OCI-LY1 (cell line): ENCODE data around the gene SLC16A3.

ENCODE experiments used
- H2AFZ ChIP-seq: fragments of 200-600 bp; sonication (generic), shearing (Covaris generic); 2 replicates; pipeline ENCODE4 v1.6.0; 2014; ENCODE audit warnings: antibody characterized with exemption, mild to moderate bottlenecking, low read length
- H3F3A ChIP-seq: fragments of 200-600 bp; sonication (generic), shearing (Covaris generic); 2 replicates; pipeline ENCODE4 v1.6.0; 2014; ENCODE audit warnings: mild to moderate bottlenecking, antibody characterized with exemption, low read length, moderate library complexity; ENCODE audit not compliant: insufficient read depth
- H3K27ac ChIP-seq: fragments of 200-600 bp; sonication (generic); 2 replicates; pipeline ENCODE4 v1.5.1; 2014; ENCODE audit warnings: low read length, mixed run types, mild to moderate bottlenecking, low read depth; ENCODE audit not compliant: poor library complexity, severe bottlenecking
- H3K27me3 ChIP-seq: fragments of 200-600 bp; sonication (generic); 2 replicates; pipeline ENCODE4 v1.6.0; 2014; ENCODE audit warnings: antibody characterized with exemption, mild to moderate bottlenecking, low read length, moderate library complexity; ENCODE audit not compliant: insufficient read depth
- H3K36me3 ChIP-seq: fragments of 200-600 bp; sonication (generic); 2 replicates; pipeline ENCODE4 v1.6.1; 2014; ENCODE audit warnings: mild to moderate bottlenecking, antibody characterized with exemption, low read length, moderate library complexity, mixed read lengths; ENCODE audit not compliant: insufficient read depth
- H3K4me1 ChIP-seq: fragments of 200-600 bp; sonication (generic); 2 replicates; pipeline ENCODE4 v1.5.1; 2014; ENCODE audit warnings: mild to moderate bottlenecking, low read length, moderate library complexity; ENCODE audit not compliant: insufficient read depth, severe bottlenecking
- H3K4me2 ChIP-seq: fragments of 200-600 bp; sonication (generic), shearing (Covaris generic); 2 replicates; pipeline ENCODE4 v1.6.1; 2014; ENCODE audit warnings: low read length
- H3K4me3 ChIP-seq: fragments of 200-600 bp; sonication (generic); 2 replicates; pipeline ENCODE4 v1.5.1; 2014; ENCODE audit warnings: low read length, low read depth, mild to moderate bottlenecking, mixed read lengths; ENCODE audit not compliant: poor library complexity, severe bottlenecking
- H3K79me2 ChIP-seq: fragments of 200-600 bp; shearing (Covaris generic); 2 replicates; pipeline ENCODE4 v1.6.1; 2016; ENCODE audit warnings: mixed run types, low read length, mixed read lengths; ENCODE audit not compliant: insufficient read depth
- H3K9ac ChIP-seq: fragments of 200-600 bp; sonication (generic), shearing (Covaris generic); 2 replicates; pipeline ENCODE4 v1.6.1; 2014; ENCODE audit warnings: mild to moderate bottlenecking, low read length, mixed read lengths
- H3K9me2 ChIP-seq: fragments of 200-600 bp; sonication (generic), shearing (Covaris generic); 2 replicates; pipeline ENCODE4 v1.6.1; 2014; ENCODE audit warnings: low read depth, mild to moderate bottlenecking, low read length, mixed read lengths
- H3K9me3 ChIP-seq: fragments of 200-600 bp; shearing (Covaris generic); 2 replicates; pipeline ENCODE4 v1.6.1; 2014; ENCODE audit warnings: low read length, mixed read lengths
- H4K20me1 ChIP-seq: fragments of 200-600 bp; sonication (generic), shearing (Covaris generic); 2 replicates; pipeline ENCODE4 v1.6.0; 2016; ENCODE audit warnings: mild to moderate bottlenecking, low read length; ENCODE audit not compliant: insufficient read depth
- EZH2 ChIP-seq: fragments of 200-600 bp; sonication (generic), shearing (Covaris generic); IDR thresholded peaks from 2 replicates; pipeline ENCODE4 v1.8.0; 2017; ENCODE audit warnings: borderline replicate concordance, mixed run types, mild to moderate bottlenecking, antibody characterized with exemption, low read length, moderate library complexity, mixed read lengths
- TF ChIP-seq, protein P1 (sequence below): fragments of 200-600 bp; sonication (generic), shearing (Covaris generic); IDR thresholded peaks from 2 replicates; pipeline ENCODE4 v1.5.1; 2017; ENCODE audit warnings: mild to moderate bottlenecking, antibody characterized with exemption, low read length, moderate library complexity, mixed read lengths

Gene SLC16A3

GRCh38 chr17:82219083-82219482 is 9.8 kb upstream of the SLC16A3 start:
- Histone ChIP-seq H3K79me2 (no peaks in the 10 kb centered on the region), H3F3A (0 out of 2 replicates have a peak, but pooled peaks cover 3% of the 10 kb centered on the region), H3K9me2 (no peaks in the 10 kb centered on the region), H3K9me3 (no peaks in the 10 kb centered on the region), H4K20me1 (no peaks in the 10 kb centered on the region), H3K4me1 (peaks cover 5% of the 10 kb centered on the region), H3K27me3 (peaks cover 5% of the 10 kb centered on the region; the same call in 1 of the 2 replicates), H3K4me2 (no peak overlapping the region), H2AFZ (no peak overlapping the region), H3K9ac (no peak overlapping the region), H3K4me3 (no peak overlapping the region), H3K36me3 (no peaks in the 10 kb centered on the region), H3K27ac (no peak overlapping the region)
- TF ChIP-seq, protein P1, sequence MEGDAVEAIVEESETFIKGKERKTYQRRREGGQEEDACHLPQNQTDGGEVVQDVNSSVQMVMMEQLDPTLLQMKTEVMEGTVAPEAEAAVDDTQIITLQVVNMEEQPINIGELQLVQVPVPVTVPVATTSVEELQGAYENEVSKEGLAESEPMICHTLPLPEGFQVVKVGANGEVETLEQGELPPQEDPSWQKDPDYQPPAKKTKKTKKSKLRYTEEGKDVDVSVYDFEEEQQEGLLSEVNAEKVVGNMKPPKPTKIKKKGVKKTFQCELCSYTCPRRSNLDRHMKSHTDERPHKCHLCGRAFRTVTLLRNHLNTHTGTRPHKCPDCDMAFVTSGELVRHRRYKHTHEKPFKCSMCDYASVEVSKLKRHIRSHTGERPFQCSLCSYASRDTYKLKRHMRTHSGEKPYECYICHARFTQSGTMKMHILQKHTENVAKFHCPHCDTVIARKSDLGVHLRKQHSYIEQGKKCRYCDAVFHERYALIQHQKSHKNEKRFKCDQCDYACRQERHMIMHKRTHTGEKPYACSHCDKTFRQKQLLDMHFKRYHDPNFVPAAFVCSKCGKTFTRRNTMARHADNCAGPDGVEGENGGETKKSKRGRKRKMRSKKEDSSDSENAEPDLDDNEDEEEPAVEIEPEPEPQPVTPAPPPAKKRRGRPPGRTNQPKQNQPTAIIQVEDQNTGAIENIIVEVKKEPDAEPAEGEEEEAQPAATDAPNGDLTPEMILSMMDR, result no peak
- TF ChIP-seq EZH2, result no peak

GRCh38 chr17:82219753-82220709 is 8.8 kb upstream of the SLC16A3 start:
- H3K4me2 ChIP-seq, result no peak overlapping the region
- H3K27me3 ChIP-seq, result peaks cover 5% of the 10 kb centered on the region; the same call in 1 of the 2 replicates
- H3K9me3 ChIP-seq, result no peaks in the 10 kb centered on the region
- no peaks in the 10 kb centered on the region for H3F3A ChIP-seq
- no peaks in the 10 kb centered on the region for H3K9me2 ChIP-seq
- TF ChIP-seq, protein P1, result no peak
- H3K79me2 ChIP-seq, result no peaks in the 10 kb centered on the region
- H3K36me3 ChIP-seq, result no peaks in the 10 kb centered on the region
- peaks cover 3% of the 10 kb centered on the region for H3K4me1 ChIP-seq
- no peak overlapping the region for H2AFZ ChIP-seq
- no peak overlapping the region for H3K9ac ChIP-seq
- H3K4me3 ChIP-seq, result no peak overlapping the region
- H3K27ac ChIP-seq, result no peak overlapping the region
- H4K20me1 ChIP-seq, result no peaks in the 10 kb centered on the region

GRCh38 chr17:82221341-82221902 is 7.4 kb upstream of the SLC16A3 start:
- no peaks in the 10 kb centered on the region for H3K79me2 ChIP-seq
- H3K4me2 ChIP-seq, result no peak overlapping the region
- no peak overlapping the region for H3K27ac ChIP-seq
- H4K20me1 ChIP-seq, result no peaks in the 10 kb centered on the region
- H2AFZ ChIP-seq, result no peak overlapping the region
- TF ChIP-seq EZH2, result no peak
- TF ChIP-seq, protein P1, result no peak
- H3K4me1 ChIP-seq, result no peaks in the 10 kb centered on the region
- H3F3A ChIP-seq, result no peaks in the 10 kb centered on the region
- H3K36me3 ChIP-seq, result no peaks in the 10 kb centered on the region
- no peaks in the 10 kb centered on the region for H3K9me3 ChIP-seq
- no peaks in the 10 kb centered on the region for H3K9me2 ChIP-seq
- peaks cover 10% of the 10 kb centered on the region; the same call in 1 of the 2 replicates for H3K27me3 ChIP-seq
- H3K9ac ChIP-seq, result no peak overlapping the region
- no peak overlapping the region for H3K4me3 ChIP-seq
